ENCODE data around the gene UGT1A10.

The UGT1A10 gene

DNA sequence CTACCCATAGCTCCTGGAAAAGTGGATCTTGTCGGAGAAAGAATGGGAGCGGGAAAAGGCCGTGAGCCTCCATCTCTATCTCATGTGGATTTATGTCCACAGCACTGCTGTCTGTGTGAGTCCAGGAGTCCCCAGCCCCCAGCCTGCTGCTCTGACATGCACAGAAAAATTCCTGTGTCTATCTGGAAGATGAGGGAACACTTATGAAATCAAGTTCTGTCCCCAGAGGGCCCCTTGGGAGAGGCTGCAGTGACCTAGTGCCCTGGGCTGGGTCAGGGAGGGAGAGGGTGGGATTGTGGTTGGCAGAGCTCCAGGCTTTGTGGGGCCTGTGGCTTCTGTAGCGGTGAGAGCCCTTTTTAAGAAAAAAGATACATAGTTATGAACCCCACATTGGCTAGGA, 180.5 kb downstream of the UGT1A10 start:
- no peak for TF ChIP-seq EZH2 (IDR thresholded peaks at IDR 0.05; ENCODE audit: borderline replicate concordance, low read depth, low read length, severe bottlenecking)
- TF ChIP-seq, protein P1, sequence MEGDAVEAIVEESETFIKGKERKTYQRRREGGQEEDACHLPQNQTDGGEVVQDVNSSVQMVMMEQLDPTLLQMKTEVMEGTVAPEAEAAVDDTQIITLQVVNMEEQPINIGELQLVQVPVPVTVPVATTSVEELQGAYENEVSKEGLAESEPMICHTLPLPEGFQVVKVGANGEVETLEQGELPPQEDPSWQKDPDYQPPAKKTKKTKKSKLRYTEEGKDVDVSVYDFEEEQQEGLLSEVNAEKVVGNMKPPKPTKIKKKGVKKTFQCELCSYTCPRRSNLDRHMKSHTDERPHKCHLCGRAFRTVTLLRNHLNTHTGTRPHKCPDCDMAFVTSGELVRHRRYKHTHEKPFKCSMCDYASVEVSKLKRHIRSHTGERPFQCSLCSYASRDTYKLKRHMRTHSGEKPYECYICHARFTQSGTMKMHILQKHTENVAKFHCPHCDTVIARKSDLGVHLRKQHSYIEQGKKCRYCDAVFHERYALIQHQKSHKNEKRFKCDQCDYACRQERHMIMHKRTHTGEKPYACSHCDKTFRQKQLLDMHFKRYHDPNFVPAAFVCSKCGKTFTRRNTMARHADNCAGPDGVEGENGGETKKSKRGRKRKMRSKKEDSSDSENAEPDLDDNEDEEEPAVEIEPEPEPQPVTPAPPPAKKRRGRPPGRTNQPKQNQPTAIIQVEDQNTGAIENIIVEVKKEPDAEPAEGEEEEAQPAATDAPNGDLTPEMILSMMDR (IDR thresholded peaks at IDR 0.05; ENCODE audit: borderline replicate concordance, extremely low read depth, low read length, poor library complexity, severe bottlenecking), result no peak
- no peaks in the 10 kb centered on the region for H4K20me1 ChIP-seq (ENCODE audit: insufficient read depth, low read length)
- no peaks in the 10 kb centered on the region for H3K4me1 ChIP-seq (ENCODE audit: insufficient read depth, low read length)
- no peak overlapping the region for H3K27ac ChIP-seq (ENCODE audit: low read length)
- H3K9me3 ChIP-seq (ENCODE audit: insufficient read depth, low read length, severe bottlenecking), result no peaks in the 10 kb centered on the region
- H3K79me2 ChIP-seq (ENCODE audit: insufficient read depth, low read length), result no peaks in the 10 kb centered on the region
- DNase-seq (no peak), ATAC-seq (ENCODE audit: insufficient read depth, low read depth) (no peak)
- H3K27me3 ChIP-seq (ENCODE audit: insufficient read depth, low read length, poor library complexity), result peaks cover 8% of the 10 kb centered on the region
- H2AFZ ChIP-seq (ENCODE audit: low read depth, low read length), result no peak overlapping the region
- H3K4me3 ChIP-seq (ENCODE audit: low read depth in 1 of 2, low read length in 2 of 2), result no peak overlapping the region
- no peak overlapping the region for H3K9ac ChIP-seq (ENCODE audit: low read depth, low read length)
- no peaks in the 10 kb centered on the region for H3K36me3 ChIP-seq (ENCODE audit: insufficient read depth, low read length)
- H3K4me2 ChIP-seq (ENCODE audit: insufficient read depth, low read length), result no peak overlapping the region

GRCh38 chr2:233817361-233817911, 181.2 kb downstream of the UGT1A10 start:
- Histone ChIP-seq H3K9me3 (ENCODE audit: insufficient read depth, low read length, severe bottlenecking) (no peaks in the 10 kb centered on the region), H3K4me3 (ENCODE audit: low read depth in 1 of 2, low read length in 2 of 2) (no peak overlapping the region), H3K79me2 (ENCODE audit: insufficient read depth, low read length) (no peaks in the 10 kb centered on the region), H3K27me3 (ENCODE audit: insufficient read depth, low read length, poor library complexity) (peaks cover 5% of the 10 kb centered on the region), H4K20me1 (ENCODE audit: insufficient read depth, low read length) (no peaks in the 10 kb centered on the region), H3K9ac (ENCODE audit: low read depth, low read length) (no peak overlapping the region), H3K4me2 (ENCODE audit: insufficient read depth, low read length) (no peak overlapping the region), H3K27ac (ENCODE audit: low read length) (no peak overlapping the region), H3K36me3 (ENCODE audit: insufficient read depth, low read length) (no peaks in the 10 kb centered on the region), H3K4me1 (ENCODE audit: insufficient read depth, low read length) (no peaks in the 10 kb centered on the region), H2AFZ (ENCODE audit: low read depth, low read length) (no peak overlapping the region)
- no peak for ATAC-seq (ENCODE audit: insufficient read depth, low read depth)
- TF ChIP-seq EZH2 (IDR thresholded peaks at IDR 0.05; ENCODE audit: borderline replicate concordance, low read depth, low read length, severe bottlenecking), result no peak
- TF ChIP-seq, protein P1 (IDR thresholded peaks at IDR 0.05; ENCODE audit: borderline replicate concordance, extremely low read depth, low read length, poor library complexity, severe bottlenecking), result no peak
- DNase-seq, result no peak

GRCh38 chr2:233817995-233818638, 181.9 kb downstream of the UGT1A10 start:
- Histone ChIP-seq H2AFZ (ENCODE audit: low read depth, low read length) (no peak overlapping the region), H3K4me2 (ENCODE audit: insufficient read depth, low read length) (no peak overlapping the region), H3K27ac (ENCODE audit: low read length) (no peak overlapping the region), H3K4me1 (ENCODE audit: insufficient read depth, low read length) (no peaks in the 10 kb centered on the region), H3K79me2 (ENCODE audit: insufficient read depth, low read length) (no peaks in the 10 kb centered on the region), H3K9me3 (ENCODE audit: insufficient read depth, low read length, severe bottlenecking) (no peaks in the 10 kb centered on the region), H3K4me3 (ENCODE audit: low read depth in 1 of 2, low read length in 2 of 2) (no peak overlapping the region), H3K27me3 (ENCODE audit: insufficient read depth, low read length, poor library complexity) (peaks cover 5% of the 10 kb centered on the region), H4K20me1 (ENCODE audit: insufficient read depth, low read length) (no peaks in the 10 kb centered on the region), H3K36me3 (ENCODE audit: insufficient read depth, low read length) (no peaks in the 10 kb centered on the region), H3K9ac (ENCODE audit: low read depth, low read length) (no peak overlapping the region)
- TF ChIP-seq EZH2 (IDR thresholded peaks at IDR 0.05; ENCODE audit: borderline replicate concordance, low read depth, low read length, severe bottlenecking), result no peak
- TF ChIP-seq, protein P1 (IDR thresholded peaks at IDR 0.05; ENCODE audit: borderline replicate concordance, extremely low read depth, low read length, poor library complexity, severe bottlenecking), result no peak
- DNase-seq (no peak), ATAC-seq (ENCODE audit: insufficient read depth, low read depth) (no peak)
